Glutamatergic neuron (in vitro differentiated cells): ENCODE data around the gene PDX1. TPM values are rescaled to one million over a fixed set of nuclear protein-coding genes. Genes with fewer than 3 reads are reported as not detected.

Source experiments
- DNase-seq: peaks from one replicate; pipeline ENCODE4 v3.0.0; 2022
- H3K27ac Mint-ChIP-seq: one replicate; pipeline ENCODE4 v1.8.0; 2020; ENCODE audit warnings: mild to moderate bottlenecking, mixed read lengths, inconsistent platforms; ENCODE audit not compliant: unreplicated experiment
- H3K27me3 Mint-ChIP-seq: one replicate; pipeline ENCODE4 v1.8.0; 2020; ENCODE audit warnings: mild to moderate bottlenecking, moderate library complexity, mixed read lengths, inconsistent platforms; ENCODE audit not compliant: unreplicated experiment
- H3K36me3 Mint-ChIP-seq: one replicate; pipeline ENCODE4 v1.8.0; 2020; ENCODE audit warnings: mild to moderate bottlenecking, mixed read lengths, inconsistent platforms; ENCODE audit not compliant: unreplicated experiment
- H3K4me1 Mint-ChIP-seq: one replicate; pipeline ENCODE4 v1.8.0; 2020; ENCODE audit warnings: mild to moderate bottlenecking, low read depth, mixed read lengths, inconsistent platforms; ENCODE audit not compliant: unreplicated experiment
- H3K4me3 Mint-ChIP-seq: one replicate; pipeline ENCODE4 v1.8.0; 2020; ENCODE audit warnings: mild to moderate bottlenecking, mixed read lengths, inconsistent platforms; ENCODE audit not compliant: unreplicated experiment
- H3K9me3 Mint-ChIP-seq: one replicate; pipeline ENCODE4 v1.8.0; 2020; ENCODE audit warnings: mild to moderate bottlenecking, moderate library complexity, mixed read lengths, inconsistent platforms; ENCODE audit not compliant: unreplicated experiment
- total RNA-seq: library from RNA; stranded (reverse); fragmentation: NEBNext Ultra II Directional; extraction: Animal tissue kit (Norgen Biotek cat#: 25700); gene quantifications from one replicate; pipeline ENCODE4 v1.2.1, GENCODE V29; 2021; ENCODE audit not compliant: unreplicated experiment
- TF ChIP-seq, protein P1 (sequence below): fragments of 200-600 bp; sonication (generic); IDR thresholded peaks from one replicate; pipeline ENCODE4 v1.5.0; 2021; ENCODE audit not compliant: partially characterized antibody, unreplicated experiment

PDX1 gene
- total RNA-seq, 1 donor from 2014 or later: not detected

DNA sequence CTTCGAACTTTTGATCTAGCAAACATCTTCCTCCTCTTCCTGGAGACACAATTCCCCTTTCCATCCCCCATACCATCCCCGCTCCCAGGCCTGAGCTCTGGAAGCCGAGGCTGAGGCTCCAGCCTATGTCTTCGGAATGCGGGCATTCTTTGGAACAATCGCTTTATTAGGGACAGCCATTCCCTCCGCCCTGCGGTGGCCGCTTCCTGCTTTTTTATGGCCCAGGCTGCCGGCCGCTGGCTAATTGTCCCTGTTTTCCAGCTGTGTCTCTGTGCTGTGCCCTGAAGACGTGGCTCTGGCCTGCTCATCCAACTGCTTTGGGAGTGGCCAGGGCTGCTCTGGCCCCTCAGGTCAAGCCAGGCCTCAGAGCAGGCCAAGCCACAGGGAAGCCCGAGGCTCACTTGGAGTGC lies 51.4 kb downstream of the PDX1 start:
- Mint-ChIP-seq H3K36me3 (no peaks in the 10 kb centered on the region), H3K9me3 (peaks cover 23% of the 10 kb centered on the region), H3K27ac (no peak overlapping the region), H3K27me3 (peaks cover 47% of the 10 kb centered on the region), H3K4me1 (peaks cover 22% of the 10 kb centered on the region), H3K4me3 (no peak overlapping the region)
- TF ChIP-seq, protein P1, sequence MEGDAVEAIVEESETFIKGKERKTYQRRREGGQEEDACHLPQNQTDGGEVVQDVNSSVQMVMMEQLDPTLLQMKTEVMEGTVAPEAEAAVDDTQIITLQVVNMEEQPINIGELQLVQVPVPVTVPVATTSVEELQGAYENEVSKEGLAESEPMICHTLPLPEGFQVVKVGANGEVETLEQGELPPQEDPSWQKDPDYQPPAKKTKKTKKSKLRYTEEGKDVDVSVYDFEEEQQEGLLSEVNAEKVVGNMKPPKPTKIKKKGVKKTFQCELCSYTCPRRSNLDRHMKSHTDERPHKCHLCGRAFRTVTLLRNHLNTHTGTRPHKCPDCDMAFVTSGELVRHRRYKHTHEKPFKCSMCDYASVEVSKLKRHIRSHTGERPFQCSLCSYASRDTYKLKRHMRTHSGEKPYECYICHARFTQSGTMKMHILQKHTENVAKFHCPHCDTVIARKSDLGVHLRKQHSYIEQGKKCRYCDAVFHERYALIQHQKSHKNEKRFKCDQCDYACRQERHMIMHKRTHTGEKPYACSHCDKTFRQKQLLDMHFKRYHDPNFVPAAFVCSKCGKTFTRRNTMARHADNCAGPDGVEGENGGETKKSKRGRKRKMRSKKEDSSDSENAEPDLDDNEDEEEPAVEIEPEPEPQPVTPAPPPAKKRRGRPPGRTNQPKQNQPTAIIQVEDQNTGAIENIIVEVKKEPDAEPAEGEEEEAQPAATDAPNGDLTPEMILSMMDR: no peak
- DNase-seq: no peak

DNA sequence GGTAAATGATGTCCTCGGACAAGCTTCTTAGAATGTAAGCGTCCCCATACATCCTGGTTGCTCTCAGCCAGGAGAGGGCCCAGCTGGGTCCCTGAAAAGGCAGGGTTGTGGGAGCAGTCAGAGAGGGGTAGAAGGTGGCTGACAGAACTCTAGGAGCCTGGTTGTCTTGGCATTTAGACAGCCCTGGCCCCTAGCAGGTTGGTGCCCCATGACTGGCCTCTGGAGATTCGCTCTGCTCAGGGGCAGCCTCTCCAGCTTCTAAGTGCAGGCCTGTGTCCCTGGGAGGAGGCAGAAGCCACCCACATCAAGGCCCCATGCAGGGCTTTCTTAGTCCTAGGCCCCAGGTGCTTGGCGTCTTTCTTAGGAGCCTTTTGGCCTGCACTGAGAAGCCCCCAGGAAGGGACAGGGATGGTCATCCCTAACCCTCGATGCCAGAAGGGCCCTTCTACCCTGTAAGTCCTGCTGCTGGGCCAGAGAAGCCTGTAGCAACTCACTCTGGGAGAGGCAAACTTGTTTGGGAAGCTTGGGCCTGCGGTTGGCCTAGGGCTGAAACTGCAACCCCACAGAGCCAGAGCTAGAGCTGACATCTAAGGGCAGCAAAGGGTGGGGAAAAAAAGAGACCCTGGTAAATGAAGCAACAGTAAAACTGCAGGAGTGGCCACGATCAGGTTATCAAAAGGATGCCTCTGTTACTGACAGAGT lies 52.1 kb downstream of the PDX1 start:
- H3K27ac Mint-ChIP-seq: no peak overlapping the region
- H3K4me1 Mint-ChIP-seq: peaks cover 22% of the 10 kb centered on the region
- TF ChIP-seq, protein P1: no peak
- H3K4me3 Mint-ChIP-seq: no peak overlapping the region
- no peak for DNase-seq
- peaks cover 23% of the 10 kb centered on the region for H3K9me3 Mint-ChIP-seq
- no peaks in the 10 kb centered on the region for H3K36me3 Mint-ChIP-seq
- peaks cover 47% of the 10 kb centered on the region for H3K27me3 Mint-ChIP-seq

DNA sequence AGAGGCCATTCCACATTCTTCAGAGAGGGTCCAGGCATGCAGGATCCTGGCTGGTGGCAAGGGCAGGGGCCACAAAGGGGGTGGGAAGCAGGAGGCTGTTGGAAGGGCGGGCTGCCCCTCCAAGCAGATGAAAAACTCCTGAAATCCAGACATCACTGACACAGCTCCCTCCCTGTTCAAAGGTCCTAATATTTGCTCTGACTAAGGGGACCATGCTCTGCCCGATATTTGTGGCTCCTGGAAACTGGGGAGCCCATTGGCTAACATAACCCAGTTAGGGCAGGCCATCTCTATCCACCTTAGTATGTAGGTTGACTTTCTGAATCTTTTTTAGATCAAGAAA lies 52.6 kb downstream of the PDX1 start:
- H3K9me3 Mint-ChIP-seq: peaks cover 22% of the 10 kb centered on the region
- peaks cover 45% of the 10 kb centered on the region for H3K27me3 Mint-ChIP-seq
- TF ChIP-seq, protein P1: no peak

DNA sequence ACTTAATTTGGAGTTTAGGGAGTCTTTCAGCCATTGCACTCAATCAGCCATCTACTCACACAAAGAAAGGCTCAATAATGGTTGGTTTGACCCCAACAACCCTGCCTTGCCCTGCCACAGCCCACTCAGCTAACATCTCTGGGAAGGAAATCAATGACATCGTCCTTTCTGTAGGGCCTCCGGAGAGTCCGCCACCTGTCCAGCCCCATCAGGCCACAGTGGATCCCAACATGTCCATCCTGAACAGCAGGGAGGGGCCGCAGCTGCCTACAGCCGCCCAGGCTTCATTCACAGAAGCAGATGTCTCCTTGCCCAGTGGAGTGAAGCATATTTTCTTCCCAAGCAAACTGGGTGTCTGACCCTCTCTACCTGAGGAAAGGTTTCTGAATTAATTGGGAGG lies 53.5 kb downstream of the PDX1 start:
- peaks cover 16% of the 10 kb centered on the region for H3K9me3 Mint-ChIP-seq
- TF ChIP-seq, protein P1: no peak
- no peaks in the 10 kb centered on the region for H3K36me3 Mint-ChIP-seq
- peak; percentile 77 for DNase-seq
- peak overlapping the region; percentile 14 for H3K4me3 Mint-ChIP-seq
- H3K4me1 Mint-ChIP-seq: peaks cover 17% of the 10 kb centered on the region
- H3K27me3 Mint-ChIP-seq: peaks cover 42% of the 10 kb centered on the region
- peak overlapping the region; percentile 74 for H3K27ac Mint-ChIP-seq

More for the DNA sequence above, 52.6 kb downstream of the PDX1 start:
- H3K4me1 Mint-ChIP-seq: peaks cover 22% of the 10 kb centered on the region
- H3K4me3 Mint-ChIP-seq: no peak overlapping the region
- H3K27ac Mint-ChIP-seq: no peak overlapping the region
- no peak for DNase-seq
- H3K36me3 Mint-ChIP-seq: no peaks in the 10 kb centered on the region

DNA sequence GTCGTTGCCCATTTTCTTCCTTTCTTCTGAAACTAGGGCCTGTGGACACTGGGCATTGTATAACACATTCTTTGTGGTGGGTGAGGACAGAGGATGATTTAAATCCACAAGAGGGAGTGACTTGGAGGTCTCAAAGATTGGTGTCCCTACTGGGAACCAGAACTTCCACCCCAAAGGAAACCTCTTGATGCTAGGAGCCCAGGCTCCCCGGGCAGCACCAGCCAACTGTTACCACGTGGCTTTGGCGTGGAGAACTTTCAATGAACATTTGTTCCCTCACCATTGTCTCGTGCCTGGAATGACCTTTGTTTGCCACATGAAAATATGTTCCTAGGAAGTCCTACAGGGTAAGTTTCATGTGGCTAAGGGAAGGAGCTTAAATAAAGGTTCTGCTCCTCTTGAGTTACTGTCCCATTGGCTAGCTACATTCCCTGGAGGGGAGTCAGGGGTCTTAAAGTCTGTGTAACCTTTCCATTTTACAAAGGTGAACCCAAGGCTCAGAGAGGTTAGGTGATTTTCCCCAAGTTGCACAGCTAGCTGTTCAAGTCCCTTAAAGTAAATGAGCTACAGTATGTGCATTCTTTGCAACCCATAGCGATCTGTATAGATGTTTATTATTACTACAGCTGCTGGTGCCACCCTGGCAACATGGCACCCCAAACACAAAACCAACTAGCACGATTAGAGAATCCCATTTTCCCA lies 54.3 kb downstream of the PDX1 start:
- H3K36me3 Mint-ChIP-seq: no peaks in the 10 kb centered on the region
- peaks cover 18% of the 10 kb centered on the region for H3K9me3 Mint-ChIP-seq
- peaks cover 49% of the 10 kb centered on the region for H3K27me3 Mint-ChIP-seq
- H3K27ac Mint-ChIP-seq: peak overlapping the region; percentile 44
- H3K4me3 Mint-ChIP-seq: no peak overlapping the region
- DNase-seq: no peak
- peaks cover 18% of the 10 kb centered on the region for H3K4me1 Mint-ChIP-seq
- TF ChIP-seq, protein P1: no peak
